Stimulated activated CD4-positive, alpha-beta T cell treated with anti-CD3 and anti-CD28 coated beads, Interleukin-12 subunit alpha, Interleukin-12 subunit beta, amount 100 ng/mL, for 4 hours (primary cell): ENCODE data around the gene SUB1.
"Not testable (repeated sequence)": the region's sequence is repeated elsewhere in the genome, so short reads cannot be mapped to it uniquely, and the experiment has no call there.

ENCODE experiments used
- DNase-seq: peaks from one replicate; pipeline ENCODE4 v3.0.0-alpha.2; 2020

SUB1 gene

DNA sequence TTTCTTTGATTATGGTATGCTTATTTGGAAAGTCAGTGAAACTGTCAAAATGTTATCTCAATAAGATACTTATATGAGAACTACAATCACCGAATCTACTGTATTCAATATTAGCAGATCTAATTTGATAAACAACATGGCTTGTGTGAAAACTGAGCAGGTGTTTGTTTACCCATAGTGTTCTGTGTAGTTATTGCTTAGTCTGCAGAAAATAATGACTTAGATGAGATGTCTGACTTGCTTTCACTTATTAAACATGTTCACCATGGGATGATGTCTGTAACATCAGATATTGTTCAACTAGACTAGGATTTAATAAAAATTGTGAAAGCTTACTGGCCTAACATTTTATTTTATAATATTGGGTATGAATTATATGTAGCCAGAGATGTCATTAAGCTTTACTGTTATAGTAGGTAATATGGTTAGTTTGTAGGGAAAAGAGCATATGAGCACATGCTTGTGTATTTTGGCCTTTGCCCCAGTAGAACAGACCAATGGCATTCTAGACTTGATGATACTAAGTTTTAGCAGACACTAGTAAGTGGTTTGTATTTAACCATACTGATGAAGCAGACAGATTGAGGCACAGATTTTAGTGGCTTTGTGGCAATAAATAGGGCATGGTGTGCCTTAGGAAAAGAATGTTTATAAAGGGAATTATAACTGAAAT, 16.4 kb downstream of the SUB1 start:
- DNase-seq = no peak

- no peak for DNase-seq
Observed at GRCh38 chr5:32602906-32603305, 17.5 kb downstream of the SUB1 start.

DNA sequence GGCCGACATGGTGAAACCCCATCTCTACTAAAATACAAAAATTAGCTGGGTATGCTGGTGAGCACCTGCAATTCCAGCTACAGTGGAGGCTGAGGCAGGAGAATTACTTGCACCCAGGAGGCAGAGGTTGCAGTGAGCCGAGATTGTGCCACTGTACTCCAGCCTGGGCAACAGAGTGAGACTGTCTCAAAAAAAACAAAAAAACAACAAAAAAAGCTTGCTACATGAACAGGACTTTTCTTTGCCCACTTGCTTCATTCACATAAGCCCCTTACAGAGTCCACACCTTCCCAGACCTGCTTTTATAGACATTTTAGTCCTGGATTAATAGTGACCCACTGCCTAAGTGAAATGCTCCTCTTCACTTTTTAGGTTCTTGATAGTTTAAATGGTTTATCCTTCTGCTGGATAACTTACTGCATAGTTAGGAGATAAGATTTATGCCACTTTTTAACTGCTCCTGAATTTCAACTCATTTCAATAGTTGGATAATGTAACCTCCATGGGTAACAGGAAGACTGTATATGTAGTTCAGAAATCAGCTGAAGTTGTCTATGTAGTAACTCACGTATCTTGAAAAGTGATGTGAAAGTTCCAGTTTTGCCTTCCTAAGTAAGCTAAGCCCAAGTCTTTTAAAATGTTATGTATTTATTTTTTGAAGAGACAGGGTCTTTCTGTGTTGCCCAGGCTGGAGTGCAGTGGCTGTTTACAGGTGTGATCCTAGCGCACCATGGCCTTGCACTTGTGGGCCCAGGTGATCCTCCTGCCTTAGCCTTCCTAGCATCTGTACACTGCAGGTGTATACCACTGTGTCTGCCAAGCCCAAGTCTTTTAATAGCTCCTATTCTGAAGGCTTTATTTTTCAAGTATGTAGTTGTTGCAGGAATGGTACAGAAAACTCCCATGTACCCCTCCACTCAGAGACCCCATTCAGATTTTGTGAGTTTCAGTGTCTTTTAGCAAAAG, 19.7 kb downstream of the SUB1 start:
- no peak for DNase-seq

DNA sequence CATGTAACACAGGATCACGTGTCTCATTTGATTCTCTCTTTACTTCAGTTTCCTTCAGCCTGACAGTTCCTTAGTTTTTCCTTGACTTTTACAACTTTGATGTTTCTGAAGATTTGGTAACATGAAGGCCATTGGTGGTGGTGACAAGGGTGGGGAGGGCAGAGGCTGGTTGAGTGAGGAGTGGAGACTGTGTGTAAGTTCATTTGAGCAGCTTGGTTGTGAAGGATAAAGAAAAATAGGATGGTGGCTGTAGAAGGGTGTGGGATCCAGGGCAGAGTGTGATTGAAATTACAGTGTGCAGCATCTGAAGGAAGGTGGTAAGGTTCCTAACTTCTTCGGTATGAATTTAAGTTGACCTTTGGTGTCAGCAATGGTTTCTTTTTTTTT, 20.4 kb downstream of the SUB1 start:
- DNase-seq = no peak

- DNase-seq = no peak
Observed at GRCh38 chr5:32612134-32612888, 27.0 kb downstream of the SUB1 start.

DNA sequence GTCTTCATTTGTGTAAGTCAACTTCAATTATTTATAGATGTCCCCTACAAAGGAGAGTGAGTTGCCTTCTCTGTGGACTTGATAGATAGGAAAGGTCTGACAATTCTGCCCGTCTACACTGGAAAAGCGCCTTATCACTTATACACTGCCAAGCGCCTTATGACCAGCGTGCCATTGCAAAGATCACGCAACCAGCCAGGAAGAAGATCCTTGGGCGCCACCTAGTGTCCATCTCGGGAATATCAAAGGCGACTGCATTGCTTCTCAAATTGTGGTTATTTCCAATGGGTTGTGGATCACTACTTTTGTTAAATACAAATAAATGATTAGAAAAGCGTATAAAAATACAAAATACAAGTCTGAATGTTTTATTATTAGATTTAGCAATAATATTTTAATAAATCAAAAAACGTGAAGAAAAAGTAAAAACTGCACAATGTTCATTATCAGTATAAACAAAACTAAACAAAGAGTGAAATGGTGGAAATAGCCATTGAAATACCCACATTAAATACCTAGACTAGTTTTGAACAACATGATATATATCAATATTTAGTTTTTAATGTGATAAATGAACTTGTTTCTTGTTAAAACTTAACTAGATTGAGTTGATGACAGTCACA, 27.8 kb downstream of the SUB1 start:
- peak; percentile 83 for DNase-seq

GRCh38 chr5:32615236-32615635, 29.9 kb downstream of the SUB1 start:
- no peak for DNase-seq

GRCh38 chr5:32618962-32619361, 33.6 kb downstream of the SUB1 start:
- no peak for DNase-seq

DNA sequence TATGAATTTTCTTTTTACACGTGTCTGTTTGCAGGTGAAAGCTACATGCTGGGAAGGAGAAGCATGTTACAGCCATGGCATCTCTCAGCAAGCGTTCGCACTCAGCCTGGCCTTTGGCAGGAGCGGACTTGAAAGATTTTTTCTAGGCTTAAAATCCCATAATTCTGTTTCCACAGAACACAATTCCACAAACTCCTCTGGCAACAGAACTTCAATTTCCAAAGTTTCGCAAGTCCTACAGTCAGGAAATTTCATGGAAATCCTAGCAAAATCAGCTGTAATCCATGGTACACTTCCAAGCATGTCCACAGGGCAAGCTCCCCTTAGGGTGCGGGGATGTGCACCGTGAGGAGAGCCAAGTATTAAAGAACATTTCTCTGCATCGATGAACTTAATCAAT, 35.9 kb downstream of the SUB1 start:
- no peak for DNase-seq

DNA sequence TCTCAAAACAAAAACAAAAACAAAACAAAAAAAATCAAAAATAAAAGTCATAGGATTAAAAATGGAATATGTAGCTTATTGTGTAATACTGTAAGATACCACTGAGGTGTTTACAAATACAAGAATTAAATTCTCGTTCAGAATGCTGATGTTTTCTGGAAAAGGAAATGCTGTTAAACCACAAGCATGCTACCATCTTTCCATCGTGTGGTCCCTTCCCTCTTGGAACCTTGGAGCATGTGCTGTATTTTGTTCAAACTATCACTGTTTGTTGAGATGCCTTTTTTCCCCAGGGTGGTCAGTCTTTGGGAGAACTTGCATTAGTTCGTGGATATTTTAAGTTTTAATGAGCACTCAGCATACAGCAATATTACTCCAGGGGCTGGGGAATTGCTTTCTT, 39.7 kb downstream of the SUB1 start:
- no peak for DNase-seq

DNA sequence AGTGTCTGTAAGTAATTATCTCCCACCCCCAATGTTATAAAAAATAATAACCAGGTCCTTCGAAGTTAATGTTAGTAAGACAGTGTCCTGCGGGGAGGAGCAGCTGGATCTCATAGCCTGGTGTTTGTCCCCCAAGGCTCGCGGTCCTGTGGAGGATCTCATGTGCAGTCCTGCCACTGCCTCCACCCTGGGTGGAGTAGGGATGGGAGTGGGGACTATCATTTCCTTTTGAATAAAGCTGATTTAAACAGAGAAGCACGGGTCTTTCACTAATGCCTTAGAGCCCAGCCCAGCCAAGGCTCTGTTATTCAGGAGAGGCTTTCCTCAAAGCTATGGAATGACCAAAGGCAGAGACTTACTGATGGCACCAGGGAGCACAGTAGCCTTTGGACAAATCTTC, 40.2 kb downstream of the SUB1 start:
- no peak for DNase-seq

DNA sequence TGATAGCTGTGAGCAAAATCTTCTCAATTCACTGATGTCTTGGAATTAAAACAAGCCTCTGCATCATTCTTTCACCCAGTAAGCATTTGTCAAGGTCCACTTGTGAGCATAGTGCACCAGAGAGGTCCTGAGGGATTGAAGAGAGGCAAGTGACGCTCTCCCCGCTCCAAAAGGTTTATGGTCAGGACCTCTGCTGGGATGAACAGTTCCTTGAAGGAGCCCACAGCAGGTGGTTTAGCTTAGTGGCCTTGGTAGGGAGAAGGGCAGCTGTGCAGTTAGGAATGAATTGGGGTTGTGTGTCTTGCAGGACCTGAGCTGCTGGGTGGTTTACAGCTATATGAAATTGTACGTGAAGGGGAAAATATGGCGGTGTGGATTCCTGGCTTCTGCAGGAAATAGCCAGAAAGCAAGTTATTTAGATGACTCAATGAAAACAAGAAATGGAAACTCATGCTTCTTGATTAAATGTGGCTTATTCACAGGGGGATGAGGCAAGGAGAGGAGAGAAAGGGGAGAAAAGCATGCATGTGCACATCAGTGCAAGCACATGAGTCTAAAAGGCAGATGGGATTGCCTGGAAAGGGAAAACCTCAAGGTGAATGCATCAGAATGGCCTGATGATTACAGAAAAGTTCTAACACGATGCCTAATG, 42.0 kb downstream of the SUB1 start:
- DNase-seq = no peak

- no peak for DNase-seq
Observed at GRCh38 chr5:32628049-32628844, 42.9 kb downstream of the SUB1 start.

DNA sequence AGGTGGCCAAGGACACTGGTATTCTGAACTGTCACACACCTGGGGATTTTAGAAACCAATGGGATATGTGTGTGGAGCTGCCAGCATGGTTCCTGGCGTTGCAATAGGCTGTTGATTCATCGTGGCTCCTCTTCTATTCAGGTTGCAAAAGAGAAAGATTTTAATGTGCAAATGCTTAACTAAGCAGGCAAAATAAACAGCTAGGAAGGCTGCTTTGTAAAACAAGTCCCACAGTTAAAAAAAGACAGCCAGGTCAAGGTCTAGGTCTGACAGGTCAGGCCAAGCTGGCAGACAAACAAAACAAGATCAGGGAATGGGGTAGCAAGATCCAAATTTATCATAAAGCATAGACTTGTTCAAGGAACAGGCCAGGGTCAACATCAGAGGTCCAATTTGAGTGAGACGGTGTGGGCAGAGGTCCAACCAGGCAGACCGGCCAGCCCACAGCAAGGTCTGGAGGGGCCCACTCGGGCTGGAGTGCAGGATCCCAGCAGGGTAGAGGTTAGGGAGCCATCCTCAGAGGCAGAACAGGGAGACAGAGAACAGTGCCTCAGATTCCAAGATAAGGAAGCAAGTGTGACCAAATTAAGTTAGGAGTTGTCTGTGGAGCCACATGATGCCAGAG, 45.6 kb downstream of the SUB1 start:
- DNase-seq = no peak

- not testable (repeated sequence) for DNase-seq
Observed at GRCh38 chr5:32633017-32633416, 47.7 kb downstream of the SUB1 start.

DNA sequence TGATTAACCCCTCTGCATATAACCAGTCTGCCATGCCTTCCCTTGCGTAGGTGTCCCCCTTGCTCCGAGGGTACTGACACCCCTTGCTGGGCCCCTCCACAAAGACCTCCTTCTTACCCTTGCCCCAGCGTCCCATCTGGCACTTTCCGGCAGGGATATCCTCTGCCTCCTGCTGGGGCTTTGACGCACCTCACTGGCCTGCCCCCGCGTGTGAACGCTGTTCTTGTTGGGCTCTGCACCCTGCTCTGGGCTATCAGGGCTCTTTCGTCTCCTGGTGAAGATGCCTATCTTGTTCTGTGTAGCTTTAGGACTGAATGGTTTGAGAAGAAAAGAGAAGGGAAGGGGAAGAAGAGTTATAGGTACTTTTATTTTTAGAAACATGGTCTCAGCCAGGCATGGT, 53.0 kb downstream of the SUB1 start:
- DNase-seq = no peak

DNA sequence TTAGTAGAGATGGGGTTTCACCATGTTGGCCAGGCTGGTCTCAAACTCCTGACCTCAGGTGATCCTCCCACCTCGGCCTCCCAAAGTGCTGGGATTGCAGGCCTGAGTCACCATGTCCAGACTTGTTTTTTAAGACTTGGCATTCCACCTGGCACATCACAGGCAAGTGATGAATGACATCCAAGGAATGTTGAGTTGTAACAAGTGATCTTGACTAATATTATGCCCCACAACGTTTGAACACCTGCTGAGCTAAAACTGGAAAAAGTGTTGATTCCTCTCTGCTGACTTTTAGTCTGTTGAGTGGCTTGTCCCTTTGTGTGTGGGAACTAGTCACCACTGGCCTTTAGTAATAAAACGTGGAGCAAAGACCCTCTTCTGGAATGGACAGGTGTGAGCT, 54.6 kb downstream of the SUB1 start:
- DNase-seq = no peak

GRCh38 chr5:32642276-32643002, 57.1 kb downstream of the SUB1 start:
- DNase-seq = no peak

DNA sequence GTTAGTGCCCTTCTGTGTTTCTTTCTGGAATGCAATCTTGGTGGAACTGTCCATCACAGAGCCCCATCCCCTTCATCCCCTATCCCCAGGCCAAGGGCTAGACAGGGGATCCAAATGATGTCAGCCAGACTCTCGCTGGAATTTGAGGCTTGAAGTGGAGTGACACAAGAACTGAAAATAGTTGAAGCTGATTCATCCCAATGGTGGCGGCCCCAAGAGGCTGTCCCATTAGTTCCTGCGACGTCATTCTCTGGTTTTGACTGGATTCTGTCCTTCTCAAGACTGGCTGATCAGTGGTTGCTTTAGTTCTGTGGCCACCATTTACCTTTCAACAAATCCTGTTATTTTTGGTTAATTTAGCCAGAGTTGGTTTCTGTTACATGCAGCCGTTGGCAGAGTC, 59.9 kb downstream of the SUB1 start:
- no peak for DNase-seq
